Measurements from ENCODE around the gene CXorf58.

DNA sequence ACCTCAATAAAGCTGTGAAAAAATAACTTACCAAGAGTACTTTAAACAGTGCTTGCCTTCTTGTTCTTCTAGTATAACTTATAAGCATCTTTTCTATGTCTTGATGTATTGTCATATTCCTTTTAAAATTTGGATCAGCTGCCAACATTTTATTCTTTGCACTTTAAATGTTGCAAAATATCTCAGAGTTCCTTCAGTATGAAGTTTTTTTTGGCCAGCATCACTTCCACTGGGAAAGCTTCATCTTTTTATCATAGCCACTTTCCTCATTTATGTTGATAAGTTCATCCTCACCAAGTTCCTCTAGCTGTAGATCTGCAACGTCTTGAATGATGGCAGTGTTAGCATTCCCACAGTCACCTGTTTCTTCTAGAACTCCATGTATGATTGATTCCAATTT is 24.2 kb downstream of the CXorf58 start:
- TF ChIP-seq POLR2A (IDR thresholded peaks at IDR 0.05) (no peak), CTCF (IDR thresholded peaks at IDR 0.05) (no peak)
